PC-9 (cell line): ENCODE data around the gene AGAP1. TPM values are rescaled to one million over a fixed set of nuclear protein-coding genes. Genes with fewer than 3 reads are reported as not detected.

Source experiments
- BruUV-seq: library from RNA; stranded (reverse); fragments of 400-500 nt; replicated peaks from 2 replicates; lab custom pipeline; 2021; lab: Mats Ljungman, UMichigan
- CTCF ChIA-PET: fragments of 300-600 bp; sonication (Branson Sonifier 250); formaldehyde crosslinking; loops from one replicate; lab custom pipeline; 2022; ENCODE audit warnings: antibody characterized with exemption; lab: Charles Lee
- POLR2A ChIA-PET: fragments of 300-600 bp; sonication (Branson Sonifier 250); formaldehyde crosslinking; loops from one replicate; lab custom pipeline; 2022; ENCODE audit warnings: antibody characterized with exemption; ENCODE audit not compliant: unreplicated experiment; lab: Charles Lee
- DNase-seq, 2 experiments: peaks; one replicate each; pipeline versions ENCODE4 v3.0.0 to v3.0.0-alpha.2; 2015 to 2022; ENCODE audit warnings: mixed read lengths in 1 of 2
- H2AFZ ChIP-seq: fragments of 200-600 bp; sonication (generic); 2 replicates; pipeline ENCODE4 v1.8.1; 2017; ENCODE audit warnings: antibody characterized with exemption
- H3F3A ChIP-seq: fragments of 200-600 bp; sonication (generic); 2 replicates; pipeline ENCODE4 v1.8.1; 2017; ENCODE audit warnings: antibody characterized with exemption, mild to moderate bottlenecking, low read depth; ENCODE audit not compliant: insufficient read depth
- H3K27ac ChIP-seq: fragments of 200-600 bp; sonication (generic); 2 replicates; pipeline ENCODE4 v1.6.1; 2016; ENCODE audit warnings: mixed run types
- H3K27me3 ChIP-seq: fragments of 200-600 bp; sonication (generic); 2 replicates; pipeline ENCODE4 v1.6.1; 2016; ENCODE audit warnings: low read depth, mixed run types; ENCODE audit not compliant: insufficient read depth
- H3K36me3 ChIP-seq: fragments of 200-600 bp; sonication (generic); 2 replicates; pipeline ENCODE4 v1.6.1; 2016; ENCODE audit warnings: low read depth, mixed run types
- H3K4me1 ChIP-seq: fragments of 200-600 bp; sonication (generic); replicated peaks from 2 replicates; pipeline ENCODE4 v1.6.1; 2016; ENCODE audit warnings: mixed run types; ENCODE audit not compliant: insufficient read depth
- H3K4me2 ChIP-seq: fragments of 200-600 bp; sonication (generic); 2 replicates; pipeline ENCODE4 v1.6.1; 2017; ENCODE audit warnings: mixed run types
- H3K4me3 ChIP-seq: fragments of 200-600 bp; sonication (generic); 2 replicates; pipeline ENCODE4 v1.6.1; 2016; ENCODE audit warnings: mixed run types
- H3K79me2 ChIP-seq: fragments of 200-600 bp; sonication (generic); 2 replicates; pipeline ENCODE4 v1.6.1; 2017; ENCODE audit warnings: low read depth, mixed run types
- H3K9me2 ChIP-seq: fragments of 200-600 bp; sonication (generic); 2 replicates; pipeline ENCODE4 v1.8.1; 2017; ENCODE audit warnings: mild to moderate bottlenecking; ENCODE audit not compliant: insufficient read depth
- H3K9me3 ChIP-seq: fragments of 200-600 bp; sonication (generic); 2 replicates; pipeline ENCODE4 v1.8.1; 2016; ENCODE audit warnings: low read depth; ENCODE audit not compliant: insufficient read depth
- H4K20me1 ChIP-seq: fragments of 200-600 bp; sonication (generic); 2 replicates; pipeline ENCODE4 v1.8.1; 2017; ENCODE audit not compliant: insufficient read depth
- CTCF ChIP-seq: fragments of 200-600 bp; sonication (generic); conservative IDR thresholded peaks from 2 replicates; pipeline ENCODE4 v1.6.1; 2017; ENCODE audit warnings: mixed run types, antibody characterized with exemption, mild to moderate bottlenecking, moderate library complexity
- EZH2 ChIP-seq: fragments of 200-600 bp; sonication (generic); IDR thresholded peaks from 2 replicates; pipeline ENCODE4 v1.8.0; 2017; ENCODE audit warnings: antibody characterized with exemption, low read depth
- intact Hi-C: fragments of 100-400 bp; cut with micrococcal nuclease; formaldehyde crosslinking; loops from one replicate; pipeline ENCODE4 v1.10.0; 2022; ENCODE audit not compliant: unreplicated experiment
- total RNA-seq: library from RNA; stranded (reverse); gene quantifications from 2 replicates; pipeline ENCODE4 v1.2.3, GENCODE V29; 2021

The AGAP1 gene
- total RNA-seq, 1 experiment from 2014 or later, result 91.4 TPM

DNA sequence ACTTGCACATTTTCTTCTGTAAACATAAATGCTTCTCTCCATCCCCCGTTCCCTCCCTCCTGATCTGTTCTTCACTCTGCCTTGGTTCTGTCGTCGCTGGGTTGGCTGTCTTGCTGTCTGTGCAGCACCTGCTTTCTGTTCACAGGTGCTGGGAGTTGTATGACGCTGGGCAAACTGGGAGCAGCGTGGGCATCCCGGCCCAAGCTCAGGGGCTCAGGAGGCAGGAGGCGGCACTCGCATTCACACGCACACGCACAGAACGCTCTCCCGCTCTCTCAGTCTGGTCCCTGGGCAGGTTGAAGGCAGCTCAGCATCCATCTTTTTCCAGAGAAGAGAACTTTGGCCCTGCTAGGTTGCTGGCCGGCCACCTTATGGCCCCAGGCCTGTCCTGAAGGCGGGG is 618.6 kb downstream of the AGAP1 start:
- no peak for DNase-seq
- no peaks in the 10 kb centered on the region for H3K4me1 ChIP-seq
- intact Hi-C loops, result no loop called here
- ChIA-PET CTCF (no interaction called here), POLR2A (no interaction called here)
- no peak for TF ChIP-seq EZH2
- no peak for TF ChIP-seq CTCF
- H3K36me3 ChIP-seq, result no peaks in the 10 kb centered on the region
- H4K20me1 ChIP-seq, result peaks cover 41% of the 10 kb centered on the region; the same call in 1 of the 2 replicates
- H3K27ac ChIP-seq, result no peak overlapping the region
- H3K9me3 ChIP-seq, result no peaks in the 10 kb centered on the region
- no peaks in the 10 kb centered on the region for H3F3A ChIP-seq
- H3K4me2 ChIP-seq, result no peak overlapping the region
- no peak overlapping the region for H2AFZ ChIP-seq
- no peaks in the 10 kb centered on the region for H3K79me2 ChIP-seq
- no peak overlapping the region for H3K4me3 ChIP-seq
- no TSS peak for BruUV-seq
- no peaks in the 10 kb centered on the region for H3K9me2 ChIP-seq
- no peaks in the 10 kb centered on the region for H3K27me3 ChIP-seq

DNA sequence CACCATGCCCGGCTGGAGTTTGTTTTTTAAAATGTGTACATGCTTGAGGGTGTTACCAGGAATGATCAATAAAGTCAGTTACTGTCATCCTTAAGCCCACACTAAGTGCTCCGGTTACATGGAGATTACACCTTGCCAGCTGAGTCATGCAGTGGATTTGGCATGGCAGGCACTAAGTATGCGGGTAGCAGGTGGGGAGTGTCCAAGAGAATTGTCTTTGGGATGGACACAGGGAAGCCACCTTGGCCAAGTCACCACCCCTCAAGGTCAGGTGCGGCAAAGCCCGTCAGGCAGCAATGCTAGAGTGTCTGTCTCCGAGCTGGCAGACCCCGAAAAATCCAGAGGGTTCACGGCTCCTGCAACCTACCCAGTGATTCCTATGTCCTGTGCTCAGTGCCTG is 619.6 kb downstream of the AGAP1 start:
- Histone ChIP-seq H3F3A (no peaks in the 10 kb centered on the region), H3K27me3 (no peaks in the 10 kb centered on the region), H3K4me1 (no peaks in the 10 kb centered on the region), H2AFZ (no peak overlapping the region), H3K4me3 (no peak overlapping the region), H3K9me2 (no peaks in the 10 kb centered on the region), H3K79me2 (no peaks in the 10 kb centered on the region), H3K9me3 (no peaks in the 10 kb centered on the region), H3K27ac (no peak overlapping the region), H3K4me2 (no peak overlapping the region), H4K20me1 (peaks cover 38% of the 10 kb centered on the region; the same call in 1 of the 2 replicates), H3K36me3 (no peaks in the 10 kb centered on the region)
- DNase-seq, result no peak
- CTCF ChIA-PET, result no interaction called here
- BruUV-seq, result no TSS peak
- POLR2A ChIA-PET, result no interaction called here
- TF ChIP-seq EZH2, result no peak
- TF ChIP-seq CTCF, result no peak
- intact Hi-C loops, result no loop called here

DNA sequence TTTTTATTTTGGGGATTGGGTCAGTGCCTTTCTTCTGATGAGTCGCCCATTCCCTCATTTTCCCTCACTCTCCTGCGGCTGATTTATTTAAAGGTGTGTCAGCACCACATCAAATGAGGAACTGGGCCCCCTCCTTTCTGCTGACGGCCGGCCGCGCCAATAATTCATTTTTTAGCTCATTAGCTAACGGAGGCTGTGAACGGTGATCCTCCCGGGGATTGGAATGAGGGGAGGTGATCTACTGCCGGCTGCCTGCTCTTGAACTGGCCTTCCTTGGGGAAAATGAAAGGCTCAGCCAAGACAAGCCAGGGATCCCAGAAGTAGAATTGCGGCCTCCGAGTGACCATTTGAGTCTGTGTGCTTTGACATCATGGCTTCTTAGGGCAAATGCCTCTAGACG is 620.1 kb downstream of the AGAP1 start:
- no peaks in the 10 kb centered on the region for H3F3A ChIP-seq
- H3K27ac ChIP-seq, result no peak overlapping the region
- no peaks in the 10 kb centered on the region for H3K27me3 ChIP-seq
- no peak overlapping the region for H3K4me3 ChIP-seq
- ChIA-PET CTCF (no interaction called here), POLR2A (no interaction called here)
- H4K20me1 ChIP-seq, result peaks cover 38% of the 10 kb centered on the region; the same call in 1 of the 2 replicates
- TF ChIP-seq EZH2 (no peak), CTCF (no peak)
- H3K9me2 ChIP-seq, result no peaks in the 10 kb centered on the region
- no peaks in the 10 kb centered on the region for H3K4me1 ChIP-seq
- no peaks in the 10 kb centered on the region for H3K36me3 ChIP-seq
- H3K4me2 ChIP-seq, result no peak overlapping the region
- DNase-seq, result no peak
- no peaks in the 10 kb centered on the region for H3K9me3 ChIP-seq
- BruUV-seq, result no TSS peak
- no peaks in the 10 kb centered on the region for H3K79me2 ChIP-seq
- intact Hi-C loops, result no loop called here
- no peak overlapping the region for H2AFZ ChIP-seq
